ENCODE results near the gene OGFR. TPM values are rescaled to one million over a fixed set of nuclear protein-coding genes. Genes with fewer than 3 reads are reported as not detected.

The OGFR gene
- total RNA-seq, 1 donor from 2014 or later: 43.7 TPM

GRCh38 chr20:62824476-62825332 lies 20.1 kb downstream of the OGFR start:
- TF ChIP-seq CTCF (IDR thresholded peaks at IDR 0.05) (no peak), POLR2AphosphoS5 (IDR thresholded peaks at IDR 0.05; ENCODE audit: insufficient read depth in 1 of 2, low read depth in 1 of 2) (peak in 1 of 2 donors; percentile 15), POLR2A (IDR thresholded peaks at IDR 0.05) (no peak)
- H3K36me3 ChIP-seq: no peaks in the 10 kb centered on the region
- peak overlapping the region; percentile 48 to 60 for H3K4me3 ChIP-seq
- peak overlapping the region; percentile 87 for H3K27ac ChIP-seq
- intact Hi-C loops (cut with DNase I): no loop called here
- peaks cover 23% of the 10 kb centered on the region for H3K4me1 ChIP-seq
- DNase-seq (ENCODE audit: extremely low spot score in 2 of 2): no peak
- no peaks in the 10 kb centered on the region for H3K9me3 ChIP-seq
- H3K27me3 ChIP-seq: no peaks in the 10 kb centered on the region

- Histone ChIP-seq H3K27ac (peak overlapping the region; percentile 87), H3K27me3 (no peaks in the 10 kb centered on the region), H3K9me3 (no peaks in the 10 kb centered on the region), H3K4me1 (peaks cover 15% of the 10 kb centered on the region), H3K4me3 (peak overlapping the region; percentile 48 to 60), H3K36me3 (no peaks in the 10 kb centered on the region)
- intact Hi-C loops (cut with DNase I): no loop called here
- TF ChIP-seq CTCF (IDR thresholded peaks at IDR 0.05) (no peak), POLR2A (IDR thresholded peaks at IDR 0.05) (no peak), POLR2AphosphoS5 (IDR thresholded peaks at IDR 0.05; ENCODE audit: insufficient read depth in 1 of 2, low read depth in 1 of 2) (no peak)
- no peak for DNase-seq (ENCODE audit: extremely low spot score in 2 of 2)
Measured at GRCh38 chr20:62825333-62825985, 20.8 kb downstream of the OGFR start.

- intact Hi-C loops (cut with DNase I): no loop called here
- H3K27me3 ChIP-seq: no peaks in the 10 kb centered on the region
- DNase-seq (ENCODE audit: extremely low spot score in 2 of 2): no peak
- H3K4me3 ChIP-seq: no peak overlapping the region
- TF ChIP-seq POLR2A (IDR thresholded peaks at IDR 0.05): no peak
- TF ChIP-seq POLR2AphosphoS5 (IDR thresholded peaks at IDR 0.05; ENCODE audit: insufficient read depth in 1 of 2, low read depth in 1 of 2): no peak
- TF ChIP-seq CTCF (IDR thresholded peaks at IDR 0.05): no peak
- peaks cover 18% of the 10 kb centered on the region for H3K4me1 ChIP-seq
- no peaks in the 10 kb centered on the region for H3K36me3 ChIP-seq
- no peak overlapping the region for H3K27ac ChIP-seq
- no peaks in the 10 kb centered on the region for H3K9me3 ChIP-seq
Measured at GRCh38 chr20:62825986-62826645, 21.5 kb downstream of the OGFR start.

- intact Hi-C loops (cut with DNase I): no loop called here
- no peak for DNase-seq (ENCODE audit: extremely low spot score in 2 of 2)
- H3K27ac ChIP-seq: no peak overlapping the region
Measured at GRCh38 chr20:62826646-62827310, 22.1 kb downstream of the OGFR start.

More at GRCh38 chr20:62826646-62827310, 22.1 kb downstream of the OGFR start:
- TF ChIP-seq POLR2A (IDR thresholded peaks at IDR 0.05): no peak
- TF ChIP-seq CTCF (IDR thresholded peaks at IDR 0.05): no peak
- TF ChIP-seq POLR2AphosphoS5 (IDR thresholded peaks at IDR 0.05; ENCODE audit: insufficient read depth in 1 of 2, low read depth in 1 of 2): no peak
- Histone ChIP-seq H3K4me3 (no peak overlapping the region), H3K9me3 (no peaks in the 10 kb centered on the region), H3K36me3 (no peaks in the 10 kb centered on the region), H3K27me3 (no peaks in the 10 kb centered on the region), H3K4me1 (peaks cover 24% of the 10 kb centered on the region)

Measured in vagina (tissue), 2 donors.